HS-27A (cell line): Measurements from ENCODE around the gene SH3RF1.
A peak's percentile ranks its signal among the peaks of the same experiment; 100 is the strongest.

Source experiments
- DNase-seq: peaks from one replicate; pipeline ENCODE4 v3.0.0-alpha.2; 2012; ENCODE audit warnings: low read depth, missing footprints

SH3RF1 gene

DNA sequence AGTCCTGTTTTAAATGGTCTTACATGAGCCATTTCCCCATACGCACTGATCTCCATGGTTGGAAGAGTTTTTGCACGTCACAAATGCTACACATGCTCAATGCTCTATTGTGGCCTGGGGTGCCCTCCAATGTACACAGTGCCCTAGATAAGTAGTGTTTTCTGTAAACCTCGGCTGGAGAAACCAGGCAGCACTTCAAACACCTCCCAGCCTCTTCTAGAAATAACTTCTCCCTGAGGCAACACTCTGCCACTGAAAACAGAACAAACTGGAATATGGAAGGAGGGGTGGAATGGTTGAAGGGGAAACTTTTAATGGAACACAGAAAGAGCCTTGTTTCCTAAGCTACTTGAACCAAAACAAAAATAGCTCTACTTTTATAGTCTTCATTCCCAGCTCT lies 136.8 kb downstream of the SH3RF1 start:
- no peak for DNase-seq

DNA sequence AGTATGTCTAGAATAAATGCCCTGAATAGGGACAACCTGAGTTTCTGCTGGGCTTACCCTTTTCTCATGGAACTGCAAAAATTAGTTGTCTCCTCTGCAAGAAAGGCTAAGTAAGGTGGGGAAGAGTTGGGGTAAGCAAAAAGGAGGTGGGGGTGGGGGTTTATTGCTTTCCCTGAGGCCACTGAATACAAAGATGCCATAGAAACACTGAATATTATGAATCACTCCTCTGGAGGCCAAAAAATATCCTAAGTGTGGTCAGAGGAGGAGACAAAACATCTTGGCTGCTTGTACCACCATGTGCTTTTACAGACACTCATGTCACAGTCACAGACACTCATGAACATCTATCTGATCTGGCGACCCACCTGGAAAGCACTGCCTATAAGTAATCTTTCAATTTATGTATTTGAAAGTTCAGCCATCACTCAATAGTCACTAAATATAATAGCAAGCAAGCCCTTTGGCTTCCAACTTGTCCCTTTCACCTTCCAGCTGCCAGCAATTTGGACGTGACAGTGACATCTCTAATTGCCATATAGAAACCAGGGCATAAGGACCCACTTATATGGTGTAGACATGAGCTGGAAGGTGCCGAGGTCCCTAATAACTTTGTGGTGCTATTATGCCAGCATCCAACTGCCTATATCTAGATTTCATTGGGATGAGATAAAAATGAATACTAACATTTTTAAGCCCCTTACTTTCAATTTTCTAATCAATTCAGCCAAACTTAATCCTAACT lies 138.0 kb downstream of the SH3RF1 start:
- DNase-seq = no peak

DNA sequence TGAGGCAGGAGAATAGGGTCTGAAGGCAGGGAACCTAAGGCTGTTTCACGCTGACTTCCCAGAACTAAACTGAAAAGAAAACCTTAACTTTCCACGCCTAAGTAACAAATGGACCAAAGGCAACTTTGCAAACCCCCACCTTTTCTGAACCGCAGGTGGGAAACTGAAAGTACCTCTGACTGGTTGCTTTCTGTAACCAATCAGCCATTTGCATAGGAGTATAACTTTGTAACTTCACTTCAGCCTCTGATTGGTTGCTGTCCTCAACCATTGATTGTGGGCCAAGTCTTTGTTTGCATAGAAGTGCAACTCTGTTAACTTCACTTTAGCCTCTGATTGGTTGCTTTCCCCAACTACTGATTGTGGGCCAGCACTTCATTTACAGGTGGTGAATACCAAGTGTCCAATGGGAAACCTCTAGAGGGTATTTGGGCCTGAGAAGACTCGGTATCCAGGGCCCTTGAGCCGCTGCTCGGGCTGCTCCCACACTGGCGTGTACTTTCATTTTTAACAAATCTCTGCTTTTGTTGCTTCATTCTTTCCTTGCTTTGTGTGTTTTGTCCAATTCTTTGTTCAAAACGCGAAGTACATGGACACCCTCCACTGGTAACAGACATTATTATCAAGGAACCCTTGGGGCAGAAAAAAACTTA lies 139.1 kb downstream of the SH3RF1 start:
- DNase-seq = no peak

DNA sequence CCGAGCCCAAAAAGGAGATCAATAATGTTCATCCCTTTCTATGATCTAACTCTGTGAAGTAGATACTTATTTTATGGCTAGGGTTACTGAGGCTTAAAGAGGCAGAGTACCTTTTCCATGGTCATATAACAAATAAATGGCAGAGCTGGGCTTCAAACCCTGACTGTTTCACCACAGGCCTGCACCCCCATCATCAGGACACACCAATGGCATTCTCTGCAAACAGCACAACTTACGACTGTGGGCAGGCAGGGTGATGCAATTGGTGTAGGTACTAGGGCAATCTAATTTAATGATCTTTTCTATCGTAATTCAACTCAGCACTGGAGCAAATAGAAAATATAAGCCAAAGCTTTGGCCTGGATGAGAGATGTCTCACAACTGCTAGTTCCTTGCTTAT lies 141.9 kb downstream of the SH3RF1 start:
- DNase-seq = no peak

DNA sequence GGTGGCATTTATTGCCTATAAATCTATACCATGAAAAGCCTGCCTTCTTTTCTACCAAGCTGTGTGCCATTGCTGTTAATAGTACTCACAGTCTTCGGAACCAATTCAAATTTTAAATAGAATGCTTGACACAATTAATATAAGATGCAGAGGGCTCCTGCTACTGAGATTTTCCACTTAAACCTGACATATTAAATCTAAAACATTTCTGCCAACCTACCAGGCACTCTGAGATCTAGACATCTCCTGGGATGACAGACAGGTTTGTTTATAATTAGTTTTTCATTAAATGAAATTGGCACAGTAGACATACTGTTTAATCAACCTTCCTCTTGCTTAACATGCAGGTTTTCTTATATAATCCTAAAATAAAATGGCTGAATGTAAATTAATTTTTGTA lies 143.4 kb downstream of the SH3RF1 start:
- no peak for DNase-seq

DNA sequence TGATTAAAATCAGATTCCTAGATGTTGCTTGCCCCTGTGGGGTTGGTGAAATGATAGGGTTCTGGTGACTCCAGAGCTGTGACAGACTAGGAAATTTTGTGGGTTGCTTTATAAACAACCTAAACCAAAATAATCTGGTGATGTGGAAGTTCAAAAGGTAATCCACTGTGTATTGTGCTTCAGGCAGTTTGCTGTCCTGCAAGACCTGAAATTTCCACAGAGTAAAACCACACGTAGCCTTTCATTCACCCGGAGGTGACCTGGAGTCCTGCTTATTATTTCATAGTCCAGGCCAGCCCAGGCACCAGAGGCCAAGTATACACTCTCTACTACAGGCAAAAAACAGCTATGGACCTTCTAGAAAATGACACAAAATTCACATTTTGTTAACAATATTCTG lies 146.1 kb downstream of the SH3RF1 start:
- DNase-seq = no peak

DNA sequence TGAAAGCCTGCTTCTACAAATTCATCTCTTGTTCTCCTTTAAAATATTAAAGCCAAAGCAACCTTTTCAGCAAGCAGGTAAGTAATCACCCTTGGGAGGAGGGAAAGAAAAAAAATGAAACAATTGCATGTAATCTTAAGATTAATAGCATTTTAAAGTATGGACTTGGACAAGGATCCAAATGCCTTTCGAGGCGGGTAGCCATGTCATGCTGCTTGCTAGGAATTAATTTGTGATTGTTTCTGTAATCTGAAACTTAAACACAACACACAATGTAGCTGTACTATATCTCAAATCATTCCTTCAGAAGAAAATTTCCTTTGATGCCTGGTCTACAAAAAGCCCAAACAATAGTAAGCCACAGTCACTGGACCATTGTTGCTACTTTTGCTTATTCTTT lies 148.3 kb downstream of the SH3RF1 start:
- DNase-seq = no peak

DNA sequence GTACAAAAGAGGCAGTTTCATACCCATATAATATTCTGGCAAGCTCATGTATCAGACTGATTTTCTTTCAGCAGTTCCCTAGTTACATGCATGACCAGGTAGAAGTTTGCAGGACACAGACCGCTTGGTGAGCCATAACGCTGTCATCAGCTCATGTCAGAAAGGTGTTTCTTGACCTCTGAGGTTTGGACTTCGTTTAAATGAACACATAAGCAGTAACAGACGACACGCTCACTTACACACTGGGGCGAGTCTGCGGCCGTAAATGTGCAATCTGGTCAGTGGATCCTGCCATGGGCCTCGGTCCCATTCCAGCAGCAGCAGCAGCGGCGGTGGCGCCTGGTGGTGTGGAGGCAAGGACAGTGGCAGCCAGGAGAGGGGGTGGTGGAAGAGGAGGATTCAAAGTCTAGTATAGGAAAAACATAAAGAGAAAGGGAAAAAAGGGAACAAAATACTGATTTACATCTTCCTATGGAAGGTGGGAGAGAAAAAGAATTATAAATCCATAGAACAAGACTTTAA lies 148.8 kb downstream of the SH3RF1 start:
- no peak for DNase-seq

DNA sequence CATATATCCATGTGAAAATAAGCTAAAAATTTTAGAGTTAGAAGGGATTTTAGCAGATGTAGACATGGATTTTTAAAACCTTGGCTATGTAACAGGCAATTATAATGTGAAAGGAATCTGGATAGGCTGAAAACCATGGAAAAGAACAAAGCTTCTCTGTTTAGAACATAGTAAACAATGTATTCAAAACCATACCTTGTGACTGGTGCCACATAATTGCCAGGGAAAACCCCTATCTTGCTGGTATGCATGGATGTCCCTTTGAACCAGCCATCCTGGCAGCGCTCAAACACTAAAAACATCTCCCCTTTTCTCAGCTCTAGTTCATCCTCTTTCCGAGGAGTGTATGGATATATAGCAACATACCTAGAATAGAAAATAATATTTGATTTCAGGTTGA lies 150.1 kb downstream of the SH3RF1 start:
- DNase-seq = no peak

DNA sequence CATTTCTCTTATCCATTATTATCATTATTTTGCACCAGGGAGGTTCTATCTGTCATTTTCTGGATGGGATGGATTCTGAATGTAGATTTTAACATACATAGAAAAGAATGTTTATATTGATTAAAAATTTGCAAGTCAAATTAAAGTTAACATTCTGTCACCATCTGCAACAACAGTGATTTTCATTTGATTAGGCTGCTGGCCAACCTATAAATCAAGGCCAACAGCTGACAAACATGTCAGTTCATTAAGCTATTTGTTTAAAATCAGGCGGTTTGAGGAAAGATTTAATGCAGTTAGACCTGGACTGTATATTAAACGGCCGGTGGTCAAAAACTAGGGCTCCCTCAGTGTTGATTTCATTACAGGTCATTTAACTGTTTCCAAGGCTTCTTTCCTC lies 151.2 kb downstream of the SH3RF1 start:
- DNase-seq = no peak

DNA sequence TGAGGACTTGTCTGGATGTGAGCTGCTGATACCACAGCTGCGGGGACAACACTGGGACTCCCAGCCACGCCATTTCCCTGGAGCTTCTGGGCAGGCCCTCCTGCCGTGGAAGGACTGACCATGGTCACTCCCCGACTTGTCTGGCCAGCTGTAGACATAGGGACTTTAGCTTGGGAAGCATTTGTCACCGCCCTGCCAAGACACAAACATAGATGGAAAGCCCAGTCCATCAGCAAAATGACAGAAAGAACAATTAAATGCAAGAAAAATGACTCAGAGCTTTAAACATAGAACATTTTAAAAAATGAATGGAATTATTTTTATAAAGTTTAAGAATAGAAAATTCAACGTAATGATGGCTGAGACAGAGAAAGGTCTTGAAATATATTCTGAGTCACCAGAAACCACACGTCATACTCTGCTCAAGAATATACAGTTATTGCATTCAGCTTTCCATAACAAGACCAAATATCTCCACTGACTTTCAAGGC lies 153.1 kb downstream of the SH3RF1 start:
- DNase-seq = peak; percentile 15

DNA sequence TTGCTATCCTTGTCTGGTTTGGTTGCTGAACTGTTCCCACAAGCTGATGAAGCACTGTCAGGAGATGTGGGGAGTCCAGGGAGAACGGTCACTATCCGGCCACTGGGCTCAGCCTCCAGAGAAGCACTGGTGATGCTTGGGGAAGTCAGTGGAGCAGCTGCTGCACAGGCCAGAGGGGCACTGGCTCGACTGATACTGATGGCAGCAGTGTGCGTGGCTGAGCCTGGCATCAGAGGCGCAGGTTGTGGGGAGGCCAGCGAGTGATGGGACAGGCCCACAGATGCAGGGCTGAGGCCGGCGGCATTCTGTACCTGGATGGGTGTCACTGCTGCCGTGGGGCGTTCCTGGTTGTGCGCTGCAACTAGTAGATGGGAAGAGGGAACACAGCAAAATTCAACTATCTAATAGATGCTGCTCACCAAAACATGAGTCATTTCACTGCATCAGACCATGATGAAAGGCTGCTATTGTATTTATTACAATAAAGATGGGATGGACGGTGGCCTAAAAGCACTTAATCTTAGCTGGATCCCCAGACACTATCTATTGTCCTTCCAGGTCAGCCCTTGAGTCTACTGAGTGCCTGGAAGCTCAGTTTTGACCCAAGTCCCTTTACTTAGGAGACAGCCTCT lies 154.4 kb downstream of the SH3RF1 start:
- no peak for DNase-seq

DNA sequence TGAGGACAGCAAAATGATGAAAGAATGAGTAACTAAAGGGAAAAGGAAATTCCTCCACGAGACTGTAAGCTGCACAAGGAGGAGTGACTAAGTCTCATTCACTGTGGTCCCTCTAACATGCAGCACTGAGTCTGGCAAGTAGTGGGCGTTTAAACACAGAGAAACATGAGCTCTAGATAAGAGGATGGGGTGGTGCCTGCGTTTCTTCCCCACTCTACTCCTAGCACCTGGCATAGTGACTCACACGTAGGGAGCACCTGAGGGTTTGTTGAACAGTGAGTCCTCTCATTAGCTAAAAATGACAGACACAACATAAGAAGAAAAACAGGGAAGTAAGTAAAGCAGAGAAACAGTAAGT lies 154.9 kb downstream of the SH3RF1 start:
- DNase-seq = peak; percentile 57

DNA sequence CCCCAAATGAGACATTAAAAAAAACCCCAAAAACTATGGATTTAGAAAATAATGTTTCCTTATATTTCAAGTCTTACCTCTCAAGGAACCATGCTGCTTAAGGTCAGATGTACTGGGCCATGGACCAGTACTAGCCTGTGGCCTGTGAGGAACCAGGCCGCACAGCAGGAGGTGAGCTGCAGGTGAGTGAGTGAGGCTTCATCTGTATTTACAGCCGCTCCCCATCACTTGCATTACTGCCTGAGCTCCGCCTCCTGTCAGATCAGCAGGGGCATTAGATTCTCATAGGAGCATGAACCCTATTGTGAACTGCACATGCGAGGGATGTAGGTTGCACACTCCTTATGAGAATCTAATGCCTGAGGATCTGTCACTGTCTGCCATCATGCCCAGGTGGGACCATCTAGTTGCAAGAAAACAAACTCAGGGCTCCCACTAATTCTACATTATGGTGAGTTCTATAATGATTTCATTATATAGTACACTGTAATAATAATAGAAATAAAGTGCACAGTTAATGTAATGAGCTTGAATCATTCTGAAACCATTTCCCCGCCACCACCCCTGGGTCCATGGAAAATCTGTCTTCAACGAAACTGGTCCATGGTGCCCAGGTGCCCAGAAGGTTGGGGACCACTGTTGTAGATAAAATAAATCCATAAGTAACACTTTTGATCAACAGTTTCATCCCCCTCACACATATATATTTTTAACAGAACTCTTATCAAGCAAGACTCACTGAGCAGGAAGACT lies 155.4 kb downstream of the SH3RF1 start:
- DNase-seq = no peak

DNA sequence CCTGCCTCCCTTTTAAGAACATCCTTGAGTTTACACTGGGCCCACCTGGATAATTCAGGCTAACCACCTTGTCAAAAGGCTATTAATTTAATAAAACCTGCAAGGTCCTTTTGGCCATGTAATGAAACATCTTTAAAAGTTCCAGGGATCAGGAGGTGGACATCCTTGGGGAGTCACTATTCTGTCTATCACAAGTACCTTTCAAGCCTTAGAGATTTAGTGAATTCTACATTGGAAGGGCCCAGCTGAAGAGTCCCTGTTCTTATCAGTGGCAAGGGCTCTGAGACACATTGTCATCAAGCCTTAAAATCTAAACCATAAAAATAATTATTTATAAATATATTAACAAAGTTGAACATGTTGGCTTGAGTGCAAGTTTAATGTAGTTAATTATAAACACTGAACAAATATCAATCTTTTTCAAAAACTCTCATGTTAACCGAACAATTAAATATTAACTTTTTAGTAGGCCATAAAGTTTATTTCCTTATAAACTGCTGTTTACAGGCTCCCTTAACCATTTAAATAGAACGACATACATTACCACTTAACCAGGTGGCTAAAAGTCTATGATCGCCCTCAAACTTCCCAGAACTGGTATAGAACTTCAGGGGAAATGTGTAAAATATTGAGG lies 156.3 kb downstream of the SH3RF1 start:
- no peak for DNase-seq

DNA sequence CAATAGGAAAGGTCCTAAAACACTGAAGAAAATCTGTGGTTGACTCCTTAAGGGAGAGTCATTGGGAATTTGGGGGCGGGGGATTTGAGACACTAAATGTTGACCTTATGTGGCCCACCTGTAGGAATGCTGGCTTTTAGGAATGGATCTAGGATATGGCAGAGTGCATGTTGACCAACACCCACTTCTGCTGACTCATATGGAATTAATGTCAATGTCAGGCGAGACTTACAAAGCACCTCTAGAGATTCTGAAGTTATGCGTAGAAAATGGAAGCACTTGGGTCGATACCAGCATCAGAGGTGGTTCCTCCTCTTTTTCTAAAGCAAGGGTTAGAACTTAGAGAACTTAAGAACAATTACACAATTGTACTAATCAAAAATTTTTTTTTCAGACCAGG lies 160.1 kb downstream of the SH3RF1 start:
- DNase-seq = no peak

DNA sequence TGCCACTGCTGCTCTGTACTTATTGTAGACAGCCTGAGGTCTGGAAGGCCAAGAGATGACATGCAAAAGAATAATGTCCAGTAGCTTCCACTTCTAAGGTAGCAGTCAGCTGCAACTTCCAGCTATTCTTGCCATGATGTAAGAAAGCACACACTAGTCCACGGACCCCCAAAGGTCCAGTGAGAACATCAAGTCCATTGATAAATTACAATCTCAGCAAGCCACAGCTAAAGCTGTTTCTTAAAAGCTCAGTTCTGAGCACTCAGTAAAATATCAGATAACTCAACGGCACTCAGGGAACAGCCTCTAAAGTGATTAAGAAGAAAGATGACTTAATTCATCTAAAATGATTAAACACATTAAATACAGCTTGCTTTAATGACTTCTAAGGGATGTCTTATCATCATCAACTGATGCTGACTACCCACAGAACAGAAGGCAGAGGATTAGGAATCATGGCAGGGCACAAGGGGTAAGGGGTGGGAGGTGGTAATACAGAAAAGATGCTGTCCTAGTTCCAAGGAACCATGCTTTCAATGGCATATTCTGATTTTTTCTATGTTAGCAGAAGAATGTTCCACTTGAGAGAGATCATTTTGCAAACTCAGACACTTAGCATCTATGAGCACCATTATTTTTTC lies 161.6 kb downstream of the SH3RF1 start:
- no peak for DNase-seq

DNA sequence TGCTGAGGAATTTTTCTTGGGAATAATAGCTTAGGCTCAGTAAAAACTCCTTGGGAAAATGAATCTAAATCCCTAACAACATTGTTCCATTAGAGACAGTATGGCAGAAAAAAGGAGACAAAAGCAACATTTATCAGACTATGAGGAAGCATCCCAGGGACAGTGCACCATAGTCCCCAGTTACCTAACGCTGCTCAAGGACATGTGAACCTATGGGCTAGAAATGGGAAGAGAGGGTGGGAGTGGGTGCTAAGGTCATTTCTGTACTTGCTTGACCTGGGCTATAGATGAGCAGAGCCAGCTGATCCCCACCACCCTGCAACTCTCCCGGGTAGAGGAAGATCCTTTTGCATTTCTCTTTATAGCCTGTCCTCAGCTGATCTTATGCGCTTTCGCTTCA lies 162.5 kb downstream of the SH3RF1 start:
- DNase-seq = no peak

DNA sequence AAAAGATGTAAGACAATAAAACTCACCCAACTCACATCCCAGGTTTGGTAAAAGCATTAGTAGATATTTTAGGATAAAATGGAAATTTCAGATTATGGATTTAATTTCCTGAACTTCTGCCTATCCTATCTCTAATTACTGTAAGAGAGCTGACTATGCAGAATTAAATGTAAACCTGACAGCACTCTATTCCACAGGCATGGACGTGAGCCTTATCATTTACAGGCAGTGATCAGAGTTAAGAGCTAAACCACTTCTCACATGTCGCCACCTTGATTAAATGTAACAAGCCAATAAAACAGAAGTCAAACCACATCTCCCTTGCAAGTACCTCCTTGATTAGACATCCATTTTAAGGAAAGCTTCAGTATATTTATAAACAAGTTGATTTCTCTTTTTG lies 163.2 kb downstream of the SH3RF1 start:
- no peak for DNase-seq

DNA sequence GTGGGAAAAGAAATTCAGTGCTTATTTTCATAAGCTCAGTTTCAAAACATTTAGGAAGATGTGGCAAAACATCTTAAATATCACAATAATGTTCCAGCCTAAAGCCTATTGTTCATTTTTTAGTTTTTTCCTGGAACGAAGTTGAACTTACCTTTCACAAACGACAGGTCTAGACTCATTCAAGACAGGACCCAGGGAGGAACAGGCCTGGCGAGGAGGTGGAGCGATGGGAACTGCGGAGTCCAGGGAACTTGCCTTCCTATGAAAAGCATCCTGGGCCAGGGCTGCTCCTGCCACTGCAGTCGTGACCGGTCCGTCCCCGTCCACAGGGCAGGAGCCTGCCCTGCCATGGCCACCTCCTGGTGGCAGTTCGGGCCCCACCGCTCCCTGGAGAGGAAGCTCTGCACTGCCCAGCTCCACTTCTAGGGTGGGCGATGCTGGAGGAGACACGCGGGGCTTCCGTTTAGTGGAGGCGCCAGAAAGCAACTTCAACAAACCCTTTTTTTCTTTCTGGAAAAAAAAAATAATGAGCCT lies 164.0 kb downstream of the SH3RF1 start:
- no peak for DNase-seq

DNA sequence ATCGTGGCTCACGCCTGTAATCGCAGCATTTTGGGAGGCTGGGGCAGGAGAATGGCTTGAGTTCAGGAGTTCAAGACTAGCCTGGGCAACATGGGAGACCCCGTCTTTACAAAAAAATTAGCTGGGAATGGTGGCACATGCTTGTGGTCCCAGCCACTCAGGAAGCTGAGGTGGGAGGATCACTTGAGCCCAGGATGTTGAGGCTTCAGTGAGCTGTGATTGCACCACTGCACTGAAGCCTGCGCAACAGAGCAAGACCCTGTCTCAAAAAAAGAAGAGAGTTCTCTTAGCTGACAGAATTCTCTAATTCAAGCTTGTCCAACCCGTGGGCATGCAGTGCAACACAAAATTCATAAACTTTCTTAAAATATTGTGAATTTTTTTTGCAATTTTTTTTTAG lies 165.1 kb downstream of the SH3RF1 start:
- DNase-seq = no peak
